Measurements from ENCODE around the gene PRR5L.

The PRR5L gene

DNA sequence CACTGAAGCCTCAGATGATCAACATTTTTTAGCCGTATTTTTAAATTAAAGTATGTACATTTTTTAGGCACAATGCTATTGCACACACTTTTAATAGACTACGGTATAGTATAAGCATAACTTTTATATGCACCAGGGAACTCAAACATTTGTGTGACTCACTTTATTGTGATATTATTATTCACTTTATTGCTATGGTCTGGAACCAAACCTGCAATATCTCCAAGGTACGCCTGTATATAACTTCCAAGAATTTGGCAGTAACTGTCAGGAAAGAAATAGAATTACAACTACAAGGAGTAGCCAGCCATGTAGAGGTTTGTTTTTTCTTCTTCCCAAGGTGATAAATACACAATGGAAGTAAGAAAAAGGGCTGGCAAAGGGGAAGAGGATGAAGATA, 62.3 kb downstream of the PRR5L start:
- no peak for DNase-seq (ENCODE audit: low read depth, low spot score)

DNA sequence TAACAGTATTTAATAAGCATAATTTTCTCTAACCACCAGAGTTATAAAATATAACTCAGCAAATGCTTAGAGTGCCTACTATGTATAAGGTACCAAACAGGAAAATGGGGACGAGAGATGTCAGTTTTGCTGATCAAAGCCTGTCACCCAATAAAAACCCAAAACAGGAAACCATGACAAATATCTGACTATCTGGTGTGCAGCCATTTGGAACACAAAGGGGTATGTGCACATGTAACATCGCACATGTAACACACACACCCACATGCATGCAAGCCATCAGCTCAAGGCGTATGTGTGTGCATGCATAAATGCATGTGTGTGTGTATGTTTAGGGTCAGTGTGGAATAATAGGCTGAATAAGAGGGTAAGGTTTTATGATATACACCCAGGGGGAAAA, 64.2 kb downstream of the PRR5L start:
- DNase-seq (ENCODE audit: low read depth, low spot score) = no peak

DNA sequence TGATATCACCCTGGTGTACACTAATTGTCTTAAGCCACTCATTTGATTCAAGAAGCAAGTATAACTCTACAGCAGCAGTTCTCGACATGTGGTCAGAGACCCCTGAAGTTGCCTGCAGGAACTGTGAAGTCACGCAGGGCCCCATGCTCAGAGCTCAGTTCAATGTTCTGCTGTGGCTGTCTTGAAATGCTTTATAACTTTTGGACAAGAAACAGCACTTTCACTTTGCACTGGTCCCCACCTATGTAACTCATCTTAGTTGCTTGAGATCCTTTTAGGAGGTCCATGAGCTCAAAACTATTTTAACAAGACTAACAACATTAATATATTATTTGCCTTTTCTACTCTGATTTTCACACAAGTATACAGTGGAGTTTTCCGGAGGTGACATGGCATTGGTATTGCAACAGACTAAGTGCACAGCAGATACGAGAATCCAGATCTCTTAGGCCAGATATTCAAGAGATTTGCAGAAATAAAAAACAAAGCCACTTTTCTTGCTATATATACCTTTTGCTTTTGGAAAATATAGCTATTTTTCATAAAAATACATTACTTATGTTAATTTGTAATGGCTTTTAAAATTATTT, 64.8 kb downstream of the PRR5L start:
- DNase-seq (ENCODE audit: low read depth, low spot score) = no peak

DNA sequence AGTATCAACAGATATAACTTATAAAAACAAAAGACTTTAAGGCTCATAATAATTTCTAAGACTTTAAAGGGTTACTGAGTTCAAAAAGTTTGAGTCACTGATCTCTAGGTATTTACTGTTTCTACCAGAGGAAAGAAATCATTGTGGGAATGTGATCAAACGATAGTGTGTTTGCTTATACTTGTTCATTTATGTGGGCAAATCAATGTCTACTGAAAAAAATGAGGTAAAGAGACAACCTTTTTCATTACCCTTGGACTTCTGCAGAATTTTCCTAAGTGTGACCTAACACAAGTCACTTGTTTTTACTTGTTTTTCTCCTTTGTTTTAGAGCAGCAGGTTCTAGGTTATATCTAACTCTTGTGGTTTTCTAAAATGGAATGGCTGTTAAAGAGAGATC, 65.4 kb downstream of the PRR5L start:
- no peak for DNase-seq (ENCODE audit: low read depth, low spot score)

DNA sequence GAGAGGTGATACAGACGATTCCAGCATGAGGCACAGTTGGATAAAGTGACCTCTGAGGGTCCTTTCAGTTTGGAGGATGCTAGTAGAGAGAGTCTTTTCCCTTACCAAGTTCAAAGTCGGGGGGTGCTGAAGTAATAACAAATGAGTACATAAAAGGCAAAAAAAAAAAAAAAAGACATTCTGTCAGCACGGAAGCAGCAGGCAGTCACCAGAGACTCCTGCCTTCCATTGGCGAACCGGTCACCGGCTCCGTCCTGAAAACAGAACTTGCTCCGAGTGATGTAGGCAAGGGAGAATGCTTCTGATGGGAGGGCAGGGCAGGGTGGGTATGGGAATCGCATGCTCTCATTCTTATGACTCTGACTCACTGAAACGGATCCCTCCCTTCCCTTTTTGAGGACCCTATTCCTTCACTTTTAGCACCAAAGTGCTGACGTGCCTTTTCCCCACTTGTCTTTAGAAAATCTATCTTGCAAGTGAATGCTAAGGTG, 65.9 kb downstream of the PRR5L start:
- peak; percentile 96 for DNase-seq (ENCODE audit: low read depth, low spot score)

DNA sequence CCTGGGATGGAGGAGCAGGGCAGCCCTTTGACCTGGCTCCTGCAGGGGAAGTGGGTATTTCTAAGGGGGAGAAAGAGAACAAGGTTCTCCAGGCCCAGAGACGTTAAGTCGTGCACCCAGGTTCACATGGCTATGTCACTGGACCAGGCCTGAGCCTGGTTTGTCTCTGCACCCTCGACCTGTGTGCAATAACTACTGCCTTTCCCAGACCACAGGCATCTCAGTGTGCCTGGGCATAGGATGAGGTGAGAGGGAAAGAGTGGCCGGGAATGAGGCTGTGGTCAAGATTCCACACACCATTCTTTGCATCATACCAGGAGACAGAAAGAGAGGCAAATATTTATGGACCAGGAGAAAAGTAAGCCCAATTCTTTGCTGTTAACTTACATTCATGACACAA, 66.8 kb downstream of the PRR5L start:
- DNase-seq (ENCODE audit: low read depth, low spot score) = peak; percentile 95

DNA sequence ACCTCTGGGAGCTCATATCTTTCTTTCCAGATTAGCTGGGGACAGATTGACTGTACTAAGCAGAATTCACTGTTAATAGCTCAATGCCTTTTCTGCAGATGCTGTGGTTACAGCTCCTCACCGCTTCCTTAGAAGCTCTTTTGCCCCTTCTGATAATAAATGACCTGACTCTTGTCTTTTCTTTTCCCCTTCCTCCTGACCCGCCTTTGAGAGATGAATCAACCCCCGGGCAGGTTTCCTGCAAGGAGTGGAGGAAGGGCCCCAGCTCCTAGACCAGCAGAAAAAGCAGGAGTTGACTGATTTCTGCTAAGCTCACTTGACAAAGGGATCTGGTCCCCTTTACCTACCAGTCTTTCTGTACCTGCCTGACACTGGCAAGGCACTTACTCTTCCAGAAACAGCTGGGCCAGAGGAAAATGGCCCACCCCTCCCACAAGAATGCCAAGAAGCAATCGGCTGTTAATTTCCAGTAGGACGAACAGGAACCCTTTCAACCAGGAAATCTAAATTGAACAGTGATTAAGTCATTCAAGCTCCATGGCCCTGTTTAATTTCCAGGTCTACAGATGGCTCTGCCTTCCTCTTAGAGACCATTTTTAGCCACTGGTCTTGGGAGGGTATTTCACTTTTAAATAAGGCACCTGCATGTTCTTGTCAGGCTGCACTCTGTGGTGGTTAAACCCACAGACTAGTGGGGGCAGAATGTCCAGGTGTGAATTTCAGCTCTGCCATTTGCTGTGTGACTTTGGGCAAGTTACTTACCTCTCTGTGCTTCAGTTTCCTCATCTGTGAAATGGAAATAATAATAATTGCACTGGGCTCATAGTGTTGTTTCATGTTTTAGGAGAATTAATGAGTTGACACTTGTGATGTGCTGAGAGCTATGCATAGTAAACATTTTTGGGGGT, 67.5 kb downstream of the PRR5L start:
- peak; percentile 73 for DNase-seq (ENCODE audit: low read depth, low spot score)

DNA sequence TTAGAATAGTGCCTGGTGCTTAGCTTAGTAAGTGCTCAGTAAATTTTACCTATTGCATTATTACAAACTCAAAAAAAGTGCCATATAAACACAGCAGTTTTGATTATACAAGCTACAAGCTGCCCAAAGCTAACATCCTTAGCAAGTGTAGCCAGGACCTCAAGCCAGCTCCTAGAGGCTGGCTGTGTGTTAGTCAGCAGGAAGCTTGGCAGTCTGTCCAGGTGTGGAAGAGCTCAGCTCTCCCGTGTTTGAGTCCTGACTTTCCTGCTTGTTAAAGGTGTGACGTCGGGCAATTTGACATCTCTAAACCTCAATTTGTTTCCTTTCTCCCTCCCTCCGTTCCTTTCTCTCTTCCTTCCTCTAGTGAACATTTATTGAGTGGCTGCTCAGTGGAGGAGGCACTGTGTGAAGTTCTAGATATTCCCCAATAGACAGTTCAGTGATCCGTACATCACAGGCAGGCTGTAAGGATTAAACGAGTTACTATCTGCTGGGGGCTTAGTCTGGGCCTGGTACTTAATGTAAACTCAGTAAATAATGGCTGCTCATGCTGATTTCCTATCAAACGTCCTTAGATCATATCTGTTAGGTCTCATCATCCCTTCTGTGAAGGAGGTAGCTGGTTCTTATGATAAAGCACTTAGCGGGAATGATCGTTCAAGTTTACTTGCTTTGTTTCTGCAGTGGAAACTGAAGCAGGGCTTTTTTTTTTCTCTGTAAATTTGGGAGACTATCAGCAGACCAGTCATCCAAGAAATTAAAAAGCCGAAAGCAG, 68.7 kb downstream of the PRR5L start:
- DNase-seq (ENCODE audit: low read depth, low spot score) = peak; percentile 43

DNA sequence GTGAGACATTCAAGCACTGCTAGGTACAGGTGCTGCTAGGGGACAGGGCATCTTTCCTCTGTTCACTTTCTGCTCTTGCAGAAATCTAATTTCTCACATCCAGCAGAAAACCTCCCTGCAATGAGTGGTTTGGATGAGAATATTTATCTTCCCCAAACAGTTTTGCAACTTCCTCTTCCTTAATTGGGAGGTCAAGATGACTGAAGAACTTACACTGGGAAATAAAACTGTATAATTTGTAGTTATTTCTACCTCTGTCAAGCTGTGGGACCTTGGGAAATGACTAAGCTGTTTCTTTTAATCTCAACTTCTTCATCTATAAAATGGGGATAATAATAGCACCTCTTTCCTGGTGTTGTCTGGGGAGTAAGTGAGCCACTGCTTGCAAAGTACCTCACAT, 69.8 kb downstream of the PRR5L start:
- DNase-seq (ENCODE audit: low read depth, low spot score) = no peak

DNA sequence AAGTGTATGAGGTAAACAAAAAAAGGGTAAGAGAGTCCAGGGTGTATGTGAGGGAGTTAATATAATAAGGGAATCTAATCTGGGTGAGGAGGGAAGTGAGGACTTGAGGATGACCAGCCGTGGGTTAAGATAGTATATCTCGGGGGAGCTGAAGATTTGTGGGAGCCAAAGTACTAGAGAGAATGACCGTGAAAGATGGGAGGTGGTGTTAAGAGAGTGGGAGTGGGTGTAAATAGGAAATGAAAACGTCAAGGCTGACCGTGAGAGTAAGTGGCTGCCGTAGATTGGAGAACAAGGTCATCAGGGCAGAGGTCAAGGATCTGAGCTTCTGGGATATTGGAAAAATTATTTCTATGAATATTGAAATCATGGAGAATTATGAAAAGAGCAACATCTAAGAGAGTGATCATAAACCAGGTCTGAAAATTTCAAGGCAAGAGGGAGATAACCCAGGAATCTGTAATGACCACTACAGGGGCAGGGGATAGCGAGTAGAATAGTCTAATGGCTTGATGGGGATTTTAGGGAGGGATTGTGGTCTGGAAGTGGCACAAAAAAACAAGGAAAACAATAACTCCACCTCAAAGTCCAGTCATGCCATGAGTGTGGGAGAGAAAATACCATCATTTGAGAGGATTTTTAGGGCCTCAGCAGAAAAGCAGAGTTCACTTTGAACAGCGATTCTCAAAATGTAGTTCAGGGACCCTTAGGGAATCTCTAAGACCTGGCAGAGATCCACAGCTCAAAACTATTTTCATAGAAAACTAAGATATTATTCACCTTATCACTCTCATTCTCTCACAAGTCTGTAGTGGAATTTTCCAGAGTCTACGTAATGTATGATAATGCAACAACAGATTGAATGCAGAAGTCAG, 72.0 kb downstream of the PRR5L start:
- DNase-seq (ENCODE audit: low read depth, low spot score) = peak; percentile 82

DNA sequence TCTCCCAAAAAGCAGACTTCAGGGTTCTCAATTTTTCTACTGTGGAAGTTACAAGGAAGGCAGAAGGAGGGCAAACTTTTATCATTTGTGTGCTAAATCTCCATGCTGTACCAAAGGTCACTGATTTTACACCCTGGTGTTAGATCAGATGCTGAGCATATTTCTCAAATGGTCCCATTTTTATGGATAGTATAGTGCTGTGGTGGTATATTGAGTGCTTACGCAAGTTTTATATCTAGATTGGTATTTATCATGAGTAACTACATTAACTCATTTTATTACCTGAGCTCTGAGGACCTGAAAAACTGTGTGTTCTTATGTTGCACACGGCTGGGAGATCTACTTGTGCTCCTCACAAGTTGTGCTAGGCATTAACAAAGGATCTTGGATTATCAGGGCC, 75.1 kb downstream of the PRR5L start:
- DNase-seq (ENCODE audit: low read depth, low spot score) = no peak

DNA sequence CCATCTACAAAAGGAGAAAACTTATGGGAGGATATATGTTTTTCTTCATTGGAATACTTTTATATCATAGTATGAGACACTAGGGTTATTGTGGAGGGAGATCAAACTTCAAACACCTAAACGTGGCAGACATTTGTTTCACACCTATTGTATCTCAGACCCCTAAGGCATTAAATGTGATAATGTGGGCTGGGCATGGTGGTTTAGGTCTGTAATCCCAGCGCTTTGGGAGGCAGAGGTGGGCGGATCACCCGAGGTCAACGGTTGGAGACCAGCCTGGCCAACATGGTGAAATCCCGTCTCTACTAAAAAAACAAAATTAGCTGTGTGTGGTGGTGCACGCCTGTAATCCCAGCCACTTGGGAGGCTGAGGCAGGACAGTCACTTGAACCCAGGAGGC, 75.5 kb downstream of the PRR5L start:
- DNase-seq (ENCODE audit: low read depth, low spot score) = no peak

DNA sequence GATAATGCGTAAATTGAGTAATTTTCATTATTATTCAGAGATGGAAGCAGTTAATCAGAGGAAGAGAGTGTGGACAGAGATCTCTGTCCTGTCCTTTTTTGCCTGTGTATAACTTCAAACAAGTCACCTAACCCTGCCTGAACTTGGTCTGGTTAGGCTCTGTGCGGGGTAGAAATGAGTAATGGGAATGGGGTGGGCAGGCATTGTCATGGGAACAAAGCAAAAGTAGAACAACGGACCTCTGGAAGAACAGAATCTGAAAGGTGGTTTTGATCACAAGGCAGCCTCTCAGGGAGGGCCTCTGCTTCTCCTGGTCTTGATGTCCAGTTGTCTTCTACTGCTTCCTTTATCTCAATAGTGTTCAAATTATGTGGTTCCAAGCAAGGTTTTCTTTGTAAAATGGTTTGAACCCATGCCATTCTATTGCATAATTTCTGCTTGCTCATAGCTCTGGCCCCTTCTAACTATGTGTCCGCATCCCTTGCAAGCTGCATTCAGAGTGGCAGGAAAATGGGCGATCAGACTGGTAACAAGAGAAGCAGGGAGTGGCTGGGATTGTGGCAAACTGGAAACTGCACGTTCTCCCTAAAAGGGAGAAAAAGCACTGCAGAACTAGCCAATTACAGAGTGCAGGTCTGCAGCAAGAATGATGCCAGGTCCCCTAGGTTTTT, 76.1 kb downstream of the PRR5L start:
- peak; percentile 91 for DNase-seq (ENCODE audit: low read depth, low spot score)

DNA sequence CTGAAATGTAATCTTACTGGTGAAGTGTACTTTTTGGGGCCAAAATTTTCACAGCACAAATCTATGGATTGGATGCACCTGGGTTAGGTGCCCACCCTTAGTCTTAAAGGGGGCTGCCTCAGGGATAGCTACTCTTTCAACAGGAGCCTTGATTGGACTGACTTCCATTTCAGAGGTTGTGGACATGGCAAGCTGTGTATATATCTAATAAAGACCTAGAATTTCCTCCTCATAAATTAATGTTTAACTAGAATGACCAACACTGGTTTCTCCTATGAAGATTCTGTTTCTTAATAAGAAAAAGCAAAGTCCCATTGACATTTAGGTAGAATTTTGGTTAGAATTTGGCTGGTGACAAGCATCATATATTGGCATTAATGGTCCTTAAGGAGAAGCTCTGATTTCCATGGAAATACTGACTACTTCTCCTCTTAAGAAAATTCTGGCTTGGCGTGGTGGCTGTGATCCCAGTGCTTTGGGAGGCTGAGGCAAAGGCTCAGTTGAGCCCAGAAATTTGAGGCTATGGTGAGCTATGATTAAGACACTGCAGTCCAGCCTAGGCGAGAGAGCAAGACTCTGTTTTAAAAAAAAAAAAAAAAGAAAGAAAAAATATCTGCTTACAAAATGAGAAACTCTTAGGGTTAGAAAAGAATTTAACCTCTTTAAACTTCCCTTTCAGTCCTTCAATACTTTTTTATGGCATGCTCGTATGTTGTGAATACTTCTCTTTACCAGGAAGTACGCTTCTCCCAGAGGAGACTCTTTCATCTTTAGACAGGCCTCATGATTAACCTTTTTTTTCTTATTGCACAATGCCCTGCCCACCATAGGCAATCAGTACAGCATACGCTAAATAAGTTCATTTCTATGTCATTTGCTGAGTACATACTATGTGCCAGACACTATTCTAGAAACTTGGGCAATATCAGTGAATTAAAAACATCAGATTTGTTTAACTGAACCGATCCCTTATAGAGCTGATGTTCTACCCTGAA, 77.2 kb downstream of the PRR5L start:
- no peak for DNase-seq (ENCODE audit: low read depth, low spot score)

DNA sequence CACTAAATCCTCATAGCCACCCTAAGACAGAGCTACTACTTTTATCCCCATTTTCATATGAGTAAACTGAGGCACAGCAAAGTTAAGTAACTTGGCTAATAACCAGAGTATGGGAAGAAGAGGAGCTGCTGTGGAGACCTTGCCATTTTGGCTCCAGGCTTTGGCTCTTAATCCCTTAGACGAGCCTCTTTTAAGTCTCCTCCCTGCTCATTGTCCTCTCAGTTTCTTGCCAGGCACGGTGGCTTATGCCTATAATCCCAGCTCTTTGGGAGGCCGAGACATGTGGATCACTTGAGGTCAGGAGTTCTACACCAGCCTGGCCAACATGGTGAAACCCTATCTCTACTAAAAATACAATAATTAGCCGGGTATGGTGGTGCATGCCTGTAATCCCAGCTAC, 78.6 kb downstream of the PRR5L start:
- DNase-seq (ENCODE audit: low read depth, low spot score) = no peak

DNA sequence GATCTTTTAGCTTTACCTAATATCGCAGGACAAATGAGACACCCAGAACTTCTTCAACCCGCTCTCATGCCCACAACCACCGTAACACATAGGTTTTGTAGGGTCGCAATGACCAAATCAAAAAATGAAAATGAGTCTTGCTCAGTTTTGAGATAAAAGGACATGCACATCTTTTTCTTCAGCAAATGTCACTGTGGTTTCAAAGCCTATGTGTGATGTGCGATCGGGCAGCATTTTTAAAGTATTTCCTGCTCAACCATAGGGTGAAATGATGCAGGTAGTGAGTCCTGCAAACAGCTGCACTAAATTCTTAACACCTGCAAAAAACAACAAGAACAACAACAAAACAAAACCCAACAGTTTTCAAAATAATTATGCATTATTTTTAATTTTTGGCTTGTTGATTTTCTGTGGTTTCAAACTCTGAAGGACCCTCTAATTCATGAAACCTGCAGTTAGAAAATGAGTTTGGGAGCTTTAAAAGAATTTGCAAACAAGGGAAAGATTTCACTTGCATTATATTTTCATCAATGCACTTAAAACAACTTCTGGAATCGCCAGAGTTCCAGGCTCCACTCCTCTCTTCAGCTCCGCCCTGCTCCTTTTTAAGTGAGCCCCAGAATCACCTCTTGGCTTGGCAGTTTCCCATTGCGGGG, 79.4 kb downstream of the PRR5L start:
- no peak for DNase-seq (ENCODE audit: low read depth, low spot score)

DNA sequence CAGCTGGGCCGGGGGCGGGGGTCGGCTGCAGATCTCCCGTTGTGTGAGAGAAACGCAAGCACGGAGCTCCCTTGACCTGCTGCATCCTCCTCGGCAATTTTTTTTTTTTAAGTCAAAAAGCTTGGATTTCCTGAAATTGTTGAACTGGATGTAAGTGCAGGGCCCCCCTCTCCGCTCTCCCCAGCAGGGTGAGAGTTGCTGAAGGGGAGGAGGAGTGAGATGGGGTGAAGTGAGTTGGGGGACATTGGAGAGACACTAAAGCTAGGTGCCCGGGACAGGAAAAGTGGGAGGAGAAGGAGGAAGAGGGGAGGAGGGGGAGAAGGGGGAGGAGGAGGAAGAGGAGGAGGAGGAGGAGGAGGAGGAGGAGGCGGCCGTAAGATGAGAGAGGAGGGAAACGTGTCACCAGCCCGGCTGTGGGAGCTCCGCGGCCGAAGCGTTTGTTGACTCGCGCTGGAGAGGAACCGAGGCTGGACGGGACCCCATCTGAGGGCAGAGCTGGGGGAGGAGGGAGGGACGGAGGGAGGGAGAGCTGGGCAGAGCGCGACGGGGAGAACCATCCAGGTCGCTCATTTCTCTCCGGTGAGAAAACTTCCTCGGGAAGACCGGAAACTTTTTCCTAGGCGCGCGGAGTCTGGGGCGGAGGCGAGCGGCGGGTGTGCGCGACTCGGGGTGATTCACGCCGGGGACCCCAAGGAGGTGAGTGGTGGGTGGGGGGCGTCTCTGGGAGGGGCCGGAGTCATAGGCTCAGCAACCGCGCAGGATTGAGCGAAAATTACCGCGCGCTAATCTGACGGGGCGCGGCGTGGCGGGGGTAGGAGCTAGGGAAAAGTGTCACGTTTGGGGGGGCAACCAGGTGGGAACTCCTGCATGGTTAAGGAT, 80.2 kb downstream of the PRR5L start:
- DNase-seq (ENCODE audit: low read depth, low spot score) = peak; percentile 81
